Measurements from ENCODE around the gene ANO9.

The ANO9 gene

GRCh38 chr11:441418-442274 is at the start of gene ANO9:
Gene ANO9, minus strand, starts transcription at chr11:442011. Its CDS starts 85 bp downstream, at chr11:441926.
- DNase-seq (ENCODE audit: low spot score) (no peak), FAIRE-seq (no peak)

- FAIRE-seq (no peak), DNase-seq (ENCODE audit: low spot score) (no peak)
Observed at GRCh38 chr11:491358-491757, 49.5 kb upstream of the ANO9 start.

GRCh38 chr11:490930-491260 is 49.1 kb upstream of the ANO9 start:
- DNase-seq (ENCODE audit: low spot score) (no peak), FAIRE-seq (no peak)

- no peak for DNase-seq (ENCODE audit: low spot score)
- no peak for FAIRE-seq
Observed at GRCh38 chr11:490186-490929, 48.5 kb upstream of the ANO9 start.

GRCh38 chr11:489610-490185 is 47.9 kb upstream of the ANO9 start:
- no peak for FAIRE-seq
- DNase-seq (ENCODE audit: low spot score), result no peak

GRCh38 chr11:488992-489391 is 47.2 kb upstream of the ANO9 start:
- FAIRE-seq (no peak), DNase-seq (ENCODE audit: low spot score) (no peak)

GRCh38 chr11:488579-488978 is 46.8 kb upstream of the ANO9 start:
- FAIRE-seq, result no peak
- DNase-seq (ENCODE audit: low spot score), result no peak

- DNase-seq (ENCODE audit: low spot score) (no peak), FAIRE-seq (no peak)
Observed at GRCh38 chr11:488062-488461, 46.3 kb upstream of the ANO9 start.

GRCh38 chr11:487571-488021 is 45.8 kb upstream of the ANO9 start:
- FAIRE-seq (no peak), DNase-seq (ENCODE audit: low spot score) (no peak)

- FAIRE-seq (no peak), DNase-seq (ENCODE audit: low spot score) (no peak)
Observed at GRCh38 chr11:486189-486588, 44.4 kb upstream of the ANO9 start.

GRCh38 chr11:484616-485015 is 42.8 kb upstream of the ANO9 start:
- FAIRE-seq, result no peak
- DNase-seq (ENCODE audit: low spot score), result no peak

GRCh38 chr11:479311-479710 is 37.5 kb upstream of the ANO9 start:
- DNase-seq (ENCODE audit: low spot score) (no peak), FAIRE-seq (no peak)

- FAIRE-seq (no peak), DNase-seq (ENCODE audit: low spot score) (no peak)
Observed at GRCh38 chr11:477052-477715, 35.4 kb upstream of the ANO9 start.

GRCh38 chr11:476416-476815 is 34.6 kb upstream of the ANO9 start:
- DNase-seq (ENCODE audit: low spot score), result no peak
- FAIRE-seq, result no peak

- DNase-seq (ENCODE audit: low spot score) (no peak), FAIRE-seq (no peak)
Observed at GRCh38 chr11:475941-476340, 34.1 kb upstream of the ANO9 start.

GRCh38 chr11:474914-475506 is 33.2 kb upstream of the ANO9 start:
- DNase-seq (ENCODE audit: low spot score) (no peak), FAIRE-seq (no peak)

- DNase-seq (ENCODE audit: low spot score) (no peak), FAIRE-seq (no peak)
Observed at GRCh38 chr11:473962-474785, 32.4 kb upstream of the ANO9 start.

GRCh38 chr11:473415-473814 is 31.6 kb upstream of the ANO9 start:
- DNase-seq (ENCODE audit: low spot score), result no peak
- no peak for FAIRE-seq

GRCh38 chr11:472816-473215 is 31.0 kb upstream of the ANO9 start:
- no peak for FAIRE-seq

GRCh38 chr11:472272-472671 is 30.5 kb upstream of the ANO9 start:
- FAIRE-seq (no peak), DNase-seq (ENCODE audit: low spot score) (no peak)

More at GRCh38 chr11:472816-473215, 31.0 kb upstream of the ANO9 start:
- no peak for DNase-seq (ENCODE audit: low spot score)
